ENCODE data around the gene CRTC3.
"Not testable (repeated sequence)": the region's sequence is repeated elsewhere in the genome, so short reads cannot be mapped to it uniquely, and the experiment has no call there.

CRTC3 gene

DNA sequence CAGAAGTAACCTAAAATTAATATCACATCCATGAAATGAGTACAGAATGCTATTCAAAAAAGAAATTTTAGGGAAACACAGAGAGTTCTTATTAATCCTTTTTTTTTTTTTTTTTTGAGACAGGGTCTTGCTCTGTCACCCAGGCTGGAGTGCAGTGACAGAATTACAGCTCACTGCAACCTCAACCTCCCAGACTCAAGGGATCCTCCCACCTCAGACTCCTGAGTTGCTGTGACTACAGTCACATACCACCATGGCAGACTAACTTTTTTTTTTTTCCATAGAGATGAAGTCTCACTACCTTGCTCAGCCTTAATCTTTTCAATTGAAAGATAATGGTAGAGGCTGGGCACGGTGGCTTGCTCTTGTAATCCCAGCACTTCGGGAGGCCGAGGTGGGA, 6.3 kb upstream of the CRTC3 start:
- DNase-seq (ENCODE audit: low spot score), result no peak

DNA sequence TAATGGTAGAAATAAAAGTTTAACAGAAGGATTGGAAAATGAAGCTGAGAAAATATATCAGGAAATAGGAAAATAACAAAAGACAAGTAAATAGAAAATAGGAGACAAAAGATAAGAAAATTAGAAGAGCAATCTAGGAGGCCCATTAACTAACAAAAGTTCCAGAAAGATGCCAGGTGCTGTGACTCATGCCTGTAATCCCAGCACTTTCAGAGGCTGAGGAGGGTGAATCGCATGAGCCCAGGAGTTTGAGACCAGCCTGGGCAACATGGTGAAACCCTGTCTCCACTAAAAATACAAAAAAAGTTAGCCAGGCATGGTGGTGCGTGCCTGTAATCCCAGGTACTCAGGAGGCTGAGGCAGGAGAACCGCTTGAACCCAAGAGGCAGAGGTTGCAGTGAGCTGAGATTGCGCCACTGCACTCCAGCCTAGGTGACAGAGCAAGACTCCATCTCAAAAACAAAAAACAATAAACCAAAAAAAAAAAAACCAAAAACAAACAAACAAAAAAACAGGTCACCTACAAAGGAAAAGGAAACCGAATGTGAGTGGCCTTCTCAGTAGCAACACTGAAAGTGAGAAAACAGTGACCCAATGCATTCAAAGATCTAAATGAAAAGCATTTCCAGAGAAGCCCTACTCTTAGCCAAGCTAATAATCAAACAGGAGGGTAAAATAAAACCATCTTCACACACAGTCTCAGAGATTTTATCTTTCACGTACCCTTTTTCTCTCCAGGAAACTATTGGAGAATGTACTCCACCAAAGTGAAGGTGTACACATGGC, 5.5 kb upstream of the CRTC3 start:
- not testable (repeated sequence) for DNase-seq (ENCODE audit: low spot score)

DNA sequence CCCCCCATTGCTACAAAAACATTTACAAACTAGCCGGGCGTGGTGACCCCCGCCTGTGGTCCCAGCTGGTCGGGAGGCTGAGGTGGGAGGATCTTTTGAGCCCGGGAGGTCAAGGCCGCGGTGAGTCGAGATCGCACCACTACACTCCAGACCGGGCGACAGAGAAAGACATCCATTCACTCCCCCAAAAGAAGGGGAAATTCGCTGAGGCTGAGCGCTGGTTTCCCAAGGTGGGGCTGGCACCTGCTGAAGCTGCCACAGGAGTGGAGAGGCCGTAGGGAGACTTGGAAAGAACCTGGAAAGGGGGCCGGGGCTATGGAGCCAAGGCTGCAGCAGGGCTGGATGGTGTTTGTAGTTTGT, 732 bp upstream of the CRTC3 start:
- no peak for DNase-seq (ENCODE audit: low spot score)

DNA sequence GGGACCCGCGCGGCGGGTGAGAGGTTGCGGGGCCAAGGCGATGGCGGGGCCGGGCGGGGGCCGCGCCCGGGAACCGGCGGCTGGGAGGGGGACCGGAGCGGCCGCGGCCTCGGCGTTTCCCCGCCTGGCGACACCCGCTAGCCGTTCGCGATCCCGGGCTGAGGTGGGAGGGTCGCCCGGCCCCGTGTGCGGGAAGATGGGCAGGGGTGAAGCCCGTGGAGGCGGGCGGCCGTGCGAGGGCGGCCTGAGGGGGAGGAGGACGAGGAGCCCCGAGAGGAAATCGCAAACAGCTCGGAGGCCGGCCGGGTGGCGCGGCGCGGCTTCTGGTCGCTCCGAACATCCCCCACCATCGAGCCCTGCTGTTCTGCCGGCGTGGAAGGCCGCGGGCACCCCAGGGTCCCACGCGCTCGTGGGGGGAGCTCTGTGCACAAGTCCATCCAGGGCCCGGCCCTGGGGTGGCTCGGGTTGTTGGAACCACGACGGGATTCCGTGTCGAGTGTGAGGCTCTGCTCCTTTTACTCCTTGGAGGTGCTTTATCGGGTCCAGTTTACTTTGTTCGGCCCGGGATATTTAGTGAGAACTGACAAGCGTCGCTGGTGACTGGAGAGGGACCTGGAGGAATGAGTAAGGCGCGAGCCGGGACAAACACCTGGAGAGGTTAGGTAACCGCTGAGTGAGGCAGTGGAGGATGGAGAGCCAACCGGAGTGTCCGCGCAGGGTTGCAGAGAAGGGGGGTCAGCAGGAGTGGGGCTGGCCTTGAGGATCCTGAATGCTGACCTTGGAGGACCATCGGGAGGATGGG, 728 bp downstream of the CRTC3 start:
- DNase-seq (ENCODE audit: low spot score), result no peak

- no peak for DNase-seq (ENCODE audit: low spot score)
These were observed 1.4 kb downstream of the CRTC3 start for GRCh38 chr15:90531147-90531546.

- no peak for DNase-seq (ENCODE audit: low spot score)
These were observed 5.5 kb downstream of the CRTC3 start for GRCh38 chr15:90535254-90535653.

GRCh38 chr15:90539789-90540188, 10.1 kb downstream of the CRTC3 start:
- no peak for DNase-seq (ENCODE audit: low spot score)

- no peak for DNase-seq (ENCODE audit: low spot score)
These were observed 11.0 kb downstream of the CRTC3 start for GRCh38 chr15:90540768-90541167.

DNA sequence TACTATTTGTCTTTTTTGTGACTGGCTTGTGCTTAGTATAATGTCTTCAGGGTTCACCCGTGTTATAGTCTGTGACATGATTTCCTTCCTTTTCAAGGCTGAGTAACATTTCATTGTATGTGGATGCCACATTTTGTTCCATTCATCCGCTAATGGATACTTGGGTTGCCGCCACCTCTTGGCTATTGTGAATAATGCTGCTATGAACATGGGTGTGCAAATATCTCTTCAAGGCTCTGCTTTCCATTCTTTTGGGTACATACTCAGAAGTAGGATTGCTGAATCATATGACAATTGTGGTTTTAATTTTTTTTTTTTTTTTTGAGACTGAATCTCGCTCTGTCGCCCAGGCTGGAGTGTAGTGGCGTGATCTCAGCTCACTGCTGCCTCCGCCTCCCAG, 15.4 kb downstream of the CRTC3 start:
- DNase-seq (ENCODE audit: low spot score), result no peak

- DNase-seq (ENCODE audit: low spot score), result no peak
These were observed 17.8 kb downstream of the CRTC3 start for GRCh38 chr15:90547540-90547939.

DNA sequence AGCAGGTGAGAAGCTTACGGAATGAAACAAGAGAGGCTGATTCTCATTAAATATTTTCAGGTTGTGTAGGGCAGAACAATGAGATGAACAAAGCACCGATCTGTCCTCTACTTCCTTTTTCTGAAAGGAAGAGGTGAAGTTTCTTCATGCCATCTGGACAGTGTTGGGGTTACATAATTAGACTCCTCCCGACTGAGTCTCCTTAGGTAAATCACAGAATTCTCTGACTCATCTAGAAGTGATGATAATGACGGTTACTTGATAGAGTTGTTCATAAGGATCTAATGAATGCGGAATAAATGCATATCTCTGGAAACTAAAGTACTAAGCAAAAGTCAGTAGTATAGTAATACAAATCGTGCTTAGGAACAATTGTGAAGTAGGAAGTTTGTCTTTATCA, 21.2 kb downstream of the CRTC3 start:
- DNase-seq (ENCODE audit: low spot score), result no peak

- no peak for DNase-seq (ENCODE audit: low spot score)
These were observed 22.6 kb downstream of the CRTC3 start for GRCh38 chr15:90552162-90552928.

DNA sequence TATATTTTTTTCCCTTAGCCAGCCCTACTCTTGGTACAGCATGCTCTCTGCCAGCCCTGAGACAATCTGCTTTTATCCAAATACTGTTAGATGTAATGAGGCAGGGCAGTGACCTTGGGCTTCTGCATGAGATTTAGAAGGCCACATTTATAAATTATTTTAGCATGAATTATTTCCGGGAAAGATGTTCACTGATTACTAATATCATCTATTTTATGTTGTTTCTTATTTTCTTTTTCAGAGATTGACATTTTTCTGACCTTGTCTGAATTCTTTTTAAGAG, 23.1 kb downstream of the CRTC3 start:
- DNase-seq (ENCODE audit: low spot score), result no peak

DNA sequence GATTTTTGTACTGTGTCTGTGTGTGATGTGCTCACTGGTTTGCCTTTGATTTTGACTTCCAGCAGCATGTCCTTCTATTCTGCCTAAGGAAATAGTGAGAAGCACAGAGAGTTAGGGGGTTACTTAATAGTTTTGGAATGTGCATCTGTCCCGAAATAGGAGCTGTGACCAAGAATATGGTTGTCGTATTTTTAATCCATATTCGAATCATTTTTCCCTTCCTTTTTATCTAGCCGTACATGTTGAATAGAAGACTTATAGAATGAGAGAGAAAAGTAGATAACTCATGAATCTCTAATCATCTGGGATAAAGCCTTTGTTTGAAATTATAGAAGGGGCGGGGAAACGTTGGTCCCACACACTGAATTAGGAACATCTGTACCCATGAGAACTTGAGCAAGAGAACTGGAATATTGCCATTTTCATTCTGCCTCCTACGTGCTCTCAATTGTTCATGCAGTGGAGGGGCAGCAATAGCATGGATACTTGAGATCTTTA, 23.6 kb downstream of the CRTC3 start:
- DNase-seq (ENCODE audit: low spot score), result no peak

DNA sequence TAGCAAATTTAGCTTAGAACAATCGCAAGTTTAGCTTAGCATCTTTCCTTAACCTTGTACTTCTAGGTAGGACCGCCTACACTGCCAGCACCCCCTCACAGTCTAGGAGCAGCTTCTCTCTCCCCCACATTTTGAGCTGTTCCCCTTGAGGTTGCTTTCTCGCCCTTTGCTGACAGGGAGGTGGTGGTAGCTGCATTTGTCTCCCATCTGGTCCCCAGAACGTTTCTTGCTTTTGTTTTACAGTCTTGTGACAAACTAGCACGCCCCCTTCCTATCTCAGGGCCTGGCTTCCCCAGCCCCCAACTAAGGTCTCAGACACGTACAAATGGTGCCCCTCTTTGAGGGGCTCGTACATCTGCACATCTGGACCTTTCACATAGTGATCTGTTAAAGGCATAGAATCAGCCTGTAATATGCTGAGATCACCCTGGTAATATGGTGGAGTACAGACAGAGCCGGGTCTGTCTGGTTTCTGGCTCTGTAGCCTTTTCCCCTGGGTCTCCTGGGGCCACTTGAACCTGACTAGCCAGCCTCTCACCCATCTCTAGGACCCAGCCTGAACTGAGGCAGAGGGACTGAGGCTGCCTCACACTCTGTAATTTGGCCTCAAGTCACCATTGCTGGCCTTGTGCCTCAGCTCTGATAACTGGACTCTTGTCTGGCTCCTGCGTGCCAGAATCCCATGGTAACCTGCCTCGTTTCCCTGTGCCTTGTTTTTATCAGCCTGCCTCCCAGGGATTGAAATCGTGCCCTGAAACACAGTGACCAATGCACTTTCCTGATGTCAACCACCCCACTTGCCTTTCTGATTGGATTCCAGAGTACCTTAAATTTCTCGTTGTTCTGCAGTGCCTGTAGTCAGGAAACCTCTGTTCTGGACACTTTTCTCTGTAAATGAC, 27.7 kb downstream of the CRTC3 start:
- DNase-seq (ENCODE audit: low spot score), result peak; percentile 28

DNA sequence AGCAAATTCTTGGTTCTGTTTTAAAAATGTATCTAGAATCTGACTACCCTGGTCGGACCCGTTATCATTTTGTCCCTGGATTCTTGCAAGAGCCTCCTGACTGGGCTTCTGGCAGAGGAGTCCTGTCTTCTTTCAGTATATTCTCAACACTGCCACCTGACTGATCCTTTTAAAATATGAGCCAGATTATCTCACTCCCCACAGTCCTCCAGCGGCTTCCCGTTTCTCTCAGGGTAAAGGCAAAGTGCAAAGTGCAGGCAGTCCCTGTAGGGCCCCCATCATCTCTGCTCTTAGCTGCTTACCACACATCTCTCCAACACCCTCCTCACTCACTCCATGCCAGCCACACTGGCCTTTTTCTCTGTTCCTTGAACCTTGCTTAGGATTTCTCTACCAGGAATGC, 28.4 kb downstream of the CRTC3 start:
- no peak for DNase-seq (ENCODE audit: low spot score)

DNA sequence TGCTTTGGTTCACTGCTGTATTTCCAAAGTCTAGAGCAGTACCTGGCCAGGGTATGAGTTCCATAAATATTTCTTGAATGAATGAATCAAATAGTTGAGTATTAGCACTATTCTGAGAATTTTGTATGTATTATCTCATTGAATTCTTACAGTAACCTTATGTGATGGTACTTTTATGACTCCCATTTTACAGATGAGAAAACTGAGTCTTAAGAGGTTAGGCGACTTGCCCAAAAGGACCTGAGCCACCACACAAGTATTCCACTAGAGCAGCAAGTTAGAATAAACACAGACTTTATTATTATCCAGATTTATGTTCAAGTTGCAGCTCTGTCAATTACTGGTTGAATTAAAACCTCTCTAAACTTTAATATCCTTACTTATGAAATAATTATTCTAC, 29.4 kb downstream of the CRTC3 start:
- DNase-seq (ENCODE audit: low spot score), result no peak

GRCh38 chr15:90560229-90560776, 30.6 kb downstream of the CRTC3 start:
- no peak for DNase-seq (ENCODE audit: low spot score)

DNA sequence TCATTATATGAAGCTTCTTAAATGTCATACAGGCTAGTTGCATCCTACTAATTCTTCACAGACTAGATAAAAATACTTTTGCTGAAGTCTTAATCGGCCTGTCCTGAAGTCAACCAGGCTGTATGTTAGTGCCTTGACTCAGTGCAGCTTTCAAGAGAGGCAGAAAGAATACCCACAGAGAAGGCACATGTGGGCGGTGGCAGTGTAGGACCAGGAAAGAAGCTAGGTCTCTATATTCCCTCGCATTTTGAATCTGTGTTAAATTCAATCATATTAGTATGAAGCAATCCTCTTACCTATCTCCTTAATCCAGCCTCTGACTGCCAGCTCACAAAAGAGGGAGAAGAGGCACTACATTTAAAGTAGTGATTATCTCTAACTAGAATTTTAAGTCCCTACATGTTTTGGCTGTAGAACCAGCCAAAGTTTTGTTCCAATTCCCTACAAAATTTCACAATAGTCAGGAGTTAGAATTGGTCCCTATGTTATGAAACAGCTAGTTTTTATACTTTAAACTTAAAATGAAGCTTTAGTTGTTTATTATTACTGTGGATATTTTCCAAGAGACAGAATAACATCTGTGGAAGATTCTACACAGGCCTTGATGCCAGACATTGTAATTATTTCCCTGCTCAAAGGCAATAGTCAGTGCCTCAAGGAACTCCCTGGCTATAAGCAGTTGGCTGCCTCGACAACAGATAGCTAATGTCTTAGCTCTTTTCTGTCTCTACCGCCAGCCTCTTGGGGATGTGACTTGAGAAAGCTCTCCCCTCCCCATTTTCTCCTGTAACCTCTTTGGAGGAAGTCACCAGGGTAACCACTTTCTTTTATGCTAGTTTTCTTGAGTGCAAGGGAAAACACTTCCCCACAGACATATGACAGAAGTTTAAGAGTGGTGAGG, 31.9 kb downstream of the CRTC3 start:
- no peak for DNase-seq (ENCODE audit: low spot score)

GRCh38 chr15:90562669-90563068, 32.9 kb downstream of the CRTC3 start:
- no peak for DNase-seq (ENCODE audit: low spot score)

DNA sequence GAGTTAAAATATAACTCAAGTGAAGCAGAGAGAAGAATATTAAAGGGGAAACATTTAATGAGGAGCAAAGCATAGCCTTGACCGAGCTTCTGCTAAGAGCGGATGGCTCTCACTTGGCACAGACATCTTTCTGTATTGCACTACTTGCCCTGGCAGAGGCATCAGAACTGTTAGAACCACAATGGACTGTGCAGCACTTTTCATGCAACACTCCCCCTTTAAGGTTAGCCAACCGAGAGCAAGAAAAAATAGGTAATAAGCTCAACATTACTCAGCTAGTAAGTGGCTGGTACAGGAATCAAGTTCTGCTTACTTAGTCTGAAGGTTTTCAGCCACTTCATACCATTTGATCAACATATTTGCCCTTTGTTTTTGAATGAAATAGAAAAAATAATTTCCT, 33.7 kb downstream of the CRTC3 start:
- DNase-seq (ENCODE audit: low spot score), result no peak
